BJ (cell line): Measurements from ENCODE around the gene CSF1R. TPM values are rescaled to one million over a fixed set of nuclear protein-coding genes. Genes with fewer than 3 reads are reported as not detected.
"Not testable (repeated sequence)": the region's sequence is repeated elsewhere in the genome, so short reads cannot be mapped to it uniquely, and the experiment has no call there.

Experiments
- CTCF ChIA-PET: fragments of 350-600 bp; formaldehyde crosslinking; extraction: SDS; loops from one replicate; lab custom pipeline; 2021; ENCODE audit warnings: antibody characterized with exemption, inconsistent platforms; lab: Yijun Ruan, JAX
- POLR2A ChIA-PET: fragments of 300-600 bp; sonication (Branson Sonifier 250); formaldehyde crosslinking; extraction: SDS; loops from one replicate; lab custom pipeline; 2021; ENCODE audit warnings: antibody characterized with exemption; lab: Charles Lee
- DNase-seq: peaks from one replicate; pipeline ENCODE4 v3.0.0-alpha.2; 2011; ENCODE audit warnings: low read depth
- H3K27me3 ChIP-seq: 2 replicates; pipeline ENCODE4 v1.6.0; 2011; ENCODE audit warnings: low read length; ENCODE audit not compliant: control insufficient read depth, insufficient read depth
- H3K36me3 ChIP-seq: 2 replicates; pipeline ENCODE4 v1.5.1; 2011; ENCODE audit warnings: low read length; ENCODE audit not compliant: control insufficient read depth, insufficient read depth
- H3K4me3 ChIP-seq: 2 replicates; pipeline ENCODE4 v1.5.1; 2011; ENCODE audit warnings: low read depth, mild to moderate bottlenecking, control low read depth, low read length
- polyA plus RNA-seq: library from polyadenylated mRNA; depleted of rRNA; stranded (reverse); fragments of >200 nt; gene quantifications from 2 replicates; pipeline ENCODE4 v1.2.3, GENCODE V29; 2011
- TF ChIP-seq, protein P1 (sequence below): IDR thresholded peaks from 2 replicates; pipeline ENCODE4 v1.5.1; 2011; ENCODE audit warnings: low read depth, mild to moderate bottlenecking, control low read depth, inconsistent platforms, low read length, moderate library complexity; ENCODE audit not compliant: insufficient read depth

CSF1R gene
- polyA plus RNA-seq, 1 experiment = 0.29 TPM

DNA sequence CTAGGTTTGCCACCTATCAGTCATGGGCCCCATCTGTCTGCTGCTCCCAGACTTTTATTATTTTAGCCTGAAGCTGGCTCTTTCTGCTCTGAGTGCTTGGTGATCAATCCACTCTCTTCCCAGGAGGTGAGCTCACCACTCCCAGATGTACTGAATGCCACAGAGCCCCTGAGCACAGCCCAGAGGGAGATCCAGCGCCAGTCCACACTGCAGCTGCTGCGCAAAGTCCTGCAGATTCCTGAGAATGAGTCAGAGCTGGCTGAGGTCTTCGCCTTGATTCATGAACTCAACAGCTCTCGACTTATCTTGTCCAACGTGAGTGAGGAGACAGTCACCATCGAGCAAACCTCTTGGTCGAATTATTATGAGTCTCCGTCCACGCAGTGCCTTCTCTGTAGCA is 49.8 kb downstream of the CSF1R start:
- ChIA-PET POLR2A (interaction anchor here (0.9 kb wide), 1 partner anchor 14 kb away, joined by 3 read pairs; no protein-coding TSS in a partner anchor), CTCF (interaction anchor here (0.7 to 1.3 kb wide), 5 partner anchors 9 to 31 kb away, joined by 3 to 4 read pairs (median 3); no protein-coding TSS in a partner anchor)
- peak; percentile 93 for DNase-seq
- TF ChIP-seq, protein P1, sequence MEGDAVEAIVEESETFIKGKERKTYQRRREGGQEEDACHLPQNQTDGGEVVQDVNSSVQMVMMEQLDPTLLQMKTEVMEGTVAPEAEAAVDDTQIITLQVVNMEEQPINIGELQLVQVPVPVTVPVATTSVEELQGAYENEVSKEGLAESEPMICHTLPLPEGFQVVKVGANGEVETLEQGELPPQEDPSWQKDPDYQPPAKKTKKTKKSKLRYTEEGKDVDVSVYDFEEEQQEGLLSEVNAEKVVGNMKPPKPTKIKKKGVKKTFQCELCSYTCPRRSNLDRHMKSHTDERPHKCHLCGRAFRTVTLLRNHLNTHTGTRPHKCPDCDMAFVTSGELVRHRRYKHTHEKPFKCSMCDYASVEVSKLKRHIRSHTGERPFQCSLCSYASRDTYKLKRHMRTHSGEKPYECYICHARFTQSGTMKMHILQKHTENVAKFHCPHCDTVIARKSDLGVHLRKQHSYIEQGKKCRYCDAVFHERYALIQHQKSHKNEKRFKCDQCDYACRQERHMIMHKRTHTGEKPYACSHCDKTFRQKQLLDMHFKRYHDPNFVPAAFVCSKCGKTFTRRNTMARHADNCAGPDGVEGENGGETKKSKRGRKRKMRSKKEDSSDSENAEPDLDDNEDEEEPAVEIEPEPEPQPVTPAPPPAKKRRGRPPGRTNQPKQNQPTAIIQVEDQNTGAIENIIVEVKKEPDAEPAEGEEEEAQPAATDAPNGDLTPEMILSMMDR = no peak
- H3K36me3 ChIP-seq = peaks cover 22% of the 10 kb centered on the region
- no peak overlapping the region for H3K4me3 ChIP-seq
- H3K27me3 ChIP-seq = no peaks in the 10 kb centered on the region

DNA sequence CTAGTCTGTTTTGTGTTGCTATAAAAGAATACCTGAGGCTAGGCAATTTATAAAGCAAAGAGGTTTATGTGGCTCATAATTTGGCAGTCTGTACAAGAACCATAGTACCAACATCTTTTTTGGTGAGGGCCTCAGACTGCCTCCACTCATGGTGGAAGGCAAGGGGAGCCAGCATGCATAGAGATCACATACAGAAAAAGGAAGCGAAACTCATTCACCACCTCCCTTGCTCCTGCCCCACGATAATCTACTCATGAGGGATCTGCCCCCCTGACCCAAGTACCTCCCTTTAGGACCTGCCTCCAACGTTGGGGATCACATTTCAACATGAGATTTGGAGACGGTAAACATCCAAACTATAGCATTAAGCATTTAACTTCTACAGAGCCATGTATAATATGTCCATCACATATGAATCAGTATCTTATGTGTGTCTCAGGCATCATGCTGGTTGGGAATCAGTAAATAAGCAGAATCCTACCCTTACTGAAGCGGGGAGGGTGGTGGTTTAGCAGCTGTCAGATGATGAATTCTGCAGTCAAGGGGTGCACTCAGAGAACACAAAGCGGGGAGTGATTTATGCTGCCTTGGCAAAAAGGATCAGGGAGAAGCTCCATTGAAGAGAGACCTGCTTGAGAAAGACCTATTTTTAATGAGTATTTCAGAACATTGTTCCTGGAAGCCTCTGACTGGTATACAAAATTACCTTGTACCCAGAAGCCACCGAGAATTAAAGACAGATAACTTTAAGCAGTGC is 51.0 kb downstream of the CSF1R start:
- Histone ChIP-seq H3K27me3 (no peaks in the 10 kb centered on the region), H3K4me3 (no peak overlapping the region), H3K36me3 (peaks cover 17% of the 10 kb centered on the region)
- TF ChIP-seq, protein P1 = no peak
- POLR2A ChIA-PET = interaction anchor here (1.1 kb wide), 1 partner anchor 13 kb away, joined by 4 read pairs; no protein-coding TSS in a partner anchor
- no peak for DNase-seq
- CTCF ChIA-PET = interaction anchor here (0.6 to 1.4 kb wide), 5 partner anchors 12 to 469 kb away, joined by 3 to 5 read pairs (median 3); no protein-coding TSS in a partner anchor

DNA sequence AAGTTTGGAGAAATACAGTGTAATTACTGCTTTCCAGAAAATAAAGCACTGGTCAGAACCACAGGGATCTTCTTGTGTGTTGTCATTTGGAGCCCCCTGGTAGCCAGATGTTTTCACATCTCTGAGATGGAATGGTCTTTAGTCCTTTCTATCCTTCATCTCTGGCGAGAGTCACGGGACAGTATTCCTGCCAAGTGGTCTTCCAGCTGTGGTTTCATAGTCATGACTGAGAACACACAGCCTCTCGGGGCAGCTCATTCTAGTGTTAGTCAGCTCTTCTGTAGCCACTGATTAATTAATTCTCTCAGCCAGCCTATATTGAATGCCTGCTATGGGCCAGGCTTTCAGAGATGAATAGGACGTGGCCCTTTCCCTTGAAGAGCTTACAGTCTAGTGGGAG is 51.7 kb downstream of the CSF1R start:
- POLR2A ChIA-PET = interaction anchor here (0.5 to 1.1 kb wide), 2 partner anchors 12 to 386 kb away, joined by 4 to 9 read pairs; no protein-coding TSS in a partner anchor
- peaks cover 17% of the 10 kb centered on the region for H3K36me3 ChIP-seq
- CTCF ChIA-PET = interaction anchor here (0.6 to 1.4 kb wide), 4 partner anchors 11 to 468 kb away, joined by 3 to 5 read pairs (median 4); no protein-coding TSS in a partner anchor

DNA sequence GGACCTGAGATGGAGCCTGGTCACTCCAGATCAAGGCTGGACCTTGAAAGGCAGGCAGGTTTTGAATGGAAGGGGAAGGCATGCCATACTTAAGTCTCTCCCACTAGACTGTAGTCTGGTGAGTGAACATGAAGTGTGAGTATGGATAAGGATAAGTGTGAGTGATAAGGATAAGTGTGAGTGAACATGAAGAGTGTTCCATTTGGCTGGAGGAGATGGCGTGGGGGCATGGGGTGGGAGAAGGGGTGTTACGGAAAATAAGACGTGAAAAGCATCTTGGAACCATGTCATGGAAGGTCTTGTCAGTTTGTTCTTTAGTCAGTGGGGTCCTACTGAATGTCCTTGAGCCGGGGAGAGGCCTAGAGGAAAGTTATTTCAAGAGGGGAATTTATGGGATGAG is 53.0 kb downstream of the CSF1R start:
- ChIA-PET CTCF (no interaction called here), POLR2A (no interaction called here)
- Histone ChIP-seq H3K36me3 (peaks cover 17% of the 10 kb centered on the region), H3K27me3 (no peaks in the 10 kb centered on the region), H3K4me3 (no peak overlapping the region)
- TF ChIP-seq, protein P1 = no peak
- no peak for DNase-seq

More for the DNA sequence above, 51.7 kb downstream of the CSF1R start:
- peak; percentile 65 for DNase-seq
- Histone ChIP-seq H3K27me3 (no peaks in the 10 kb centered on the region), H3K4me3 (no peak overlapping the region)
- TF ChIP-seq, protein P1 = no peak

DNA sequence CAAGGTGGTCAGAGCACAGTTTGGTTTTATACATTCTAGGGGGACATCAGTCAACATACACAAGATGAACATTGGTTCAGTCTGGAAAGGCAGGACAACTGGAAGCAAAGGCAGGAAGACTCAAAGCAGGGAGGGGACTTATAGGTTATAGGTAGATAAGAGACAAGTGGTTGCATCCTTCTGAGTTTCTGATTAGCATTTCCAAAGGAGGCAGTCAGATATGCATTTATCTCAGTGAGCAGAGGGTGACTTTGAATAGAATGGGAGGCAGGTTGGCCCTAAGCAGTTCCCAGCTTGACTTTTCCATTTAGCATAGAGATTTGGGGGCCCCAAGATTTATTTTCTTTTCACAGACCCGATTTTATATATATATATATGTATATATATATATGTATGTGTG is 58.3 kb downstream of the CSF1R start:
- POLR2A ChIA-PET = not testable (repeated sequence)
- peaks cover 14% of the 10 kb centered on the region for H3K36me3 ChIP-seq

More for the DNA sequence above, 58.3 kb downstream of the CSF1R start:
- not testable (repeated sequence) for DNase-seq, H3K27me3 ChIP-seq, H3K4me3 ChIP-seq
- CTCF ChIA-PET = interaction anchor here (1.0 to 1.5 kb wide), 2 partner anchors 8 to 16 kb away, joined by 3 to 4 read pairs; no protein-coding TSS in a partner anchor
